Upper lobe of left lung (tissue), 6 donors: ENCODE results near the gene KIRREL1. TPM values are rescaled to one million over a fixed set of nuclear protein-coding genes. Genes with fewer than 3 reads are reported as not detected.
A peak's percentile ranks its signal among the peaks of the same experiment; 100 is the strongest.

ENCODE experiments used
- ATAC-seq, 2 donors: fragments of 200-7000 bp; cut with Tn5 transposase; one replicate each; pipeline ENCODE4 v1.9.1; 2022; ENCODE audit warnings: mild to moderate bottlenecking in 2 of 2, moderate library complexity in 2 of 2; ENCODE audit not compliant: low FRiP score in 2 of 2
- DNase-seq, 2 donors: peaks; one replicate each; pipeline ENCODE4 v3.0.0-alpha.2; 2019 to 2020
- H3K27ac ChIP-seq, 4 donors: fragments of 200-600 bp; sonication (generic); one replicate each; pipeline ENCODE4 v1.5.1; 2016 to 2019
- H3K27me3 ChIP-seq, 4 donors: fragments of 200-600 bp; sonication (generic); one replicate each; pipeline ENCODE4 v1.5.1; 2017 to 2019
- H3K36me3 ChIP-seq, 4 donors: fragments of 200-600 bp; sonication (generic); one replicate each; pipeline ENCODE4 v1.5.1; 2016 to 2019
- H3K4me1 ChIP-seq, 4 donors: fragments of 200-600 bp; sonication (generic); one replicate each; pipeline ENCODE4 v1.5.1; 2018 to 2019
- H3K4me3 ChIP-seq, 4 donors: fragments of 200-600 bp; sonication (generic); one replicate each; pipeline ENCODE4 v1.5.1; 2017 to 2019; ENCODE audit warnings: mild to moderate bottlenecking in 2 of 4, moderate library complexity in 1 of 4
- H3K9me3 ChIP-seq, 4 donors: fragments of 200-600 bp; sonication (generic); one replicate each; pipeline ENCODE4 v1.5.1; 2018 to 2019
- EP300 ChIP-seq, 4 donors: sonication (generic); formaldehyde crosslinking; IDR thresholded peaks; one replicate each; pipeline ENCODE4 v1.5.1; 2017; ENCODE audit warnings: antibody characterized with exemption in 4 of 4, control low read depth in 2 of 4
- POLR2A ChIP-seq, 4 donors: fragments of 450-650 bp; IDR thresholded peaks; one replicate each; pipeline ENCODE4 v1.5.1; 2016 to 2017; ENCODE audit warnings: antibody characterized with exemption in 4 of 4, mild to moderate bottlenecking in 2 of 4
- POLR2AphosphoS5 ChIP-seq, 2 donors: sonication (generic); formaldehyde crosslinking; IDR thresholded peaks; one replicate each; pipeline ENCODE4 v1.5.1; 2017; ENCODE audit warnings: antibody characterized with exemption in 2 of 2
- WGBS, 2 donors: methylation state at CpG; one replicate each; pipeline ENCODE4 v1.1.5; 2017 to 2018; 5-methylcytosine and 5-hydroxymethylcytosine counted together
- total RNA-seq, 6 donors: library from RNA; depleted of rRNA in 4 of 6; stranded (reverse); fragments of >200 nt in 4 of 6; gene quantifications; one replicate each; pipeline versions ENCODE4 v1.1.0 to v1.2.1, GENCODE V29; 2016 to 2021
- TF ChIP-seq, protein P1 (sequence below), 6 experiments: fragments of 450-650 bp in 4 of 6; fragments of 200-600 bp in 2 of 6; sonication (generic) in 2 of 6; IDR thresholded peaks; one replicate each; pipeline ENCODE4 v1.5.1; 2016 to 2019; ENCODE audit warnings: antibody characterized with exemption in 6 of 6
- donor health status: DM: no; HTN: no; CAD: no; lungs with moderate emphysema.
- donor health status: DM: no; HTN: yes; CAD: no; lungs with severe emphysema.

KIRREL1 gene
- total RNA-seq, 6 donors from 2014 or later, result 16.9 to 40.6 (median 25.8) TPM

DNA sequence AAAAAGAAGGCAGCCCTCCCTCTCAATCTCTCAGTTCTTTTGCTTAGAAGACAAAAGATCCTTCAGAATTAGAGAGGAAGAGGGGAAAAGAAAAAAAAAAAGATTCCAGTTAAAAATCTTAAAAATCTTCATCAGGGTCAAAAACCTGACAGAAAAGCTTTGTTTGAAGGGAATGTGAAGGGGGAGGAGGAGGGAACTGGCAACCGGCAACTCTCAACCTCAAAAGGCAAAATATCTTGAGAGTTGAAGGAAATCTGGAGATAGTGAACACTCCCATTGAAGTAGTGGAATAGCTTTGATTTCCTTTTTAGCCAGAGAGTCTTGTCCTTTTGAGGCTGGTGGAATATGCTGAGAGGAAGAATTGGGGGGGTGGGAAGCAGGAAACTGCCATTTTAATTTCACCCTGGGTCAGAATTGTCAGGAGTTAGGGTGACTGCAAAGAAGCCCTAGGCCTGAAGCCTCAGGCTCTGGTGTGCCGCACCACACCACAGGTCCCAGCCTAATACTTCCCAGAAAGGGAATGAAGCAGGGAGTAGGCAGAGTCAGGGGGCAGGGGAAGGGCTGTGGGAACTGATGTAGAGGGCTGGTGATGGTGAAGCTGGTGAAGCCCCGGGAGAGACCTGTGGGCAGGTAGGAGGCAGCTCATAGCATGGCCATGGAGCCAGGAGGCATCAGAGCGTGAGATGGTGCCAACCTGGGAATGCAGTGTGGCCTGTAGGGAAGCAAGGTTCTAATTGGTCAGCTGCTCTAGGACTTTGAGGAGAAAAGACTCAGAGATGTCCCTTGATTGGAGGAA is 24.6 kb downstream of the KIRREL1 start:
- ATAC-seq (no peak), DNase-seq (no peak)
- Histone ChIP-seq H3K27ac (peak overlapping the region; percentile 61 to 85 (median 78)), H3K36me3 (no peaks in the 10 kb centered on the region), H3K4me3 (no peak overlapping the region), H3K27me3 (no peaks in the 10 kb centered on the region), H3K4me1 (peaks cover 56 to 64% (median 59%) of the 10 kb centered on the region in 4 donors), H3K9me3 (no peaks in the 10 kb centered on the region)
- 75 to 77% methylated on average over 4 of the region's 4 CpGs for WGBS, 2 donors
- TF ChIP-seq, protein P1, sequence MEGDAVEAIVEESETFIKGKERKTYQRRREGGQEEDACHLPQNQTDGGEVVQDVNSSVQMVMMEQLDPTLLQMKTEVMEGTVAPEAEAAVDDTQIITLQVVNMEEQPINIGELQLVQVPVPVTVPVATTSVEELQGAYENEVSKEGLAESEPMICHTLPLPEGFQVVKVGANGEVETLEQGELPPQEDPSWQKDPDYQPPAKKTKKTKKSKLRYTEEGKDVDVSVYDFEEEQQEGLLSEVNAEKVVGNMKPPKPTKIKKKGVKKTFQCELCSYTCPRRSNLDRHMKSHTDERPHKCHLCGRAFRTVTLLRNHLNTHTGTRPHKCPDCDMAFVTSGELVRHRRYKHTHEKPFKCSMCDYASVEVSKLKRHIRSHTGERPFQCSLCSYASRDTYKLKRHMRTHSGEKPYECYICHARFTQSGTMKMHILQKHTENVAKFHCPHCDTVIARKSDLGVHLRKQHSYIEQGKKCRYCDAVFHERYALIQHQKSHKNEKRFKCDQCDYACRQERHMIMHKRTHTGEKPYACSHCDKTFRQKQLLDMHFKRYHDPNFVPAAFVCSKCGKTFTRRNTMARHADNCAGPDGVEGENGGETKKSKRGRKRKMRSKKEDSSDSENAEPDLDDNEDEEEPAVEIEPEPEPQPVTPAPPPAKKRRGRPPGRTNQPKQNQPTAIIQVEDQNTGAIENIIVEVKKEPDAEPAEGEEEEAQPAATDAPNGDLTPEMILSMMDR (IDR thresholded peaks at IDR 0.05), result no peak
- TF ChIP-seq POLR2A (IDR thresholded peaks at IDR 0.05) (no peak), POLR2AphosphoS5 (IDR thresholded peaks at IDR 0.05) (no peak), EP300 (IDR thresholded peaks at IDR 0.05) (no peak)

DNA sequence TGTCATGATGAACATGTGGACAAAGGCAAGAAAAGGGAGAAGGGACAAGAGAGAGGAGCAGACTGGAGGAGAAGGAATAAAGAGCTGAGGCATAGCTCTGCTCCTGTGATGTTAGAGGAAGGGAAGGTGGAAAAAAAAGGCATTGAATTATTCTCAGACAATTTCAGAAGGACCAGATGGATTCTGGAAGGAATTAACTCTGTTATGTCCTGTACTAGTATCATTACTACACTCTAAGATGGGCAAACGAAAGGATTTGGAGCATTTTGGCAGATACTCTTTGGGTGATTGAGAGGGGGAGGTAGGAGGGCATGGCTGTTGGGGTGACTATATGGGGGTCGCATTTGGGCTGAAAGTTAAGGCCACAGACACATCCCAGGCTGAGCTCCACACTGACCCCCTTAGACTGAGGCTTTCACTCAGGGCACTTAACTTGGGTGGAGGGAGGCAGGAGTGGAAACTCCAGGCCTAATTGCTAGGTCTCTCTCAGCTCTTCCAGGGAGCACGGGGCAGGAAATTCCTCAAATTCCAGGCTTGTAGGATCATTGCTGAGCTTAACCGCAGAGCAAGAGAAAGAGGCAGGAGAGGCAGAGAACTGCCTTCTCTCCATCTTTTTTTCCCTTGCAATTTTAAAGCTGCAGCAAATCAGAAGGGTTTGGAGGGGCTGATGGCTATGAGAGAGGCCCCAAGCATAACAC is 25.9 kb downstream of the KIRREL1 start:
- ATAC-seq (peak; percentile 82 to 91), DNase-seq (peak in 1 of 2 donors; percentile 63)
- 28 to 32% methylated on average over 4 of the region's 4 CpGs for WGBS, 2 donors
- no peak overlapping the region for H3K4me3 ChIP-seq
- no peaks in the 10 kb centered on the region for H3K27me3 ChIP-seq
- H3K4me1 ChIP-seq, result peaks cover 61 to 68% (median 64%) of the 10 kb centered on the region in 4 donors
- H3K27ac ChIP-seq, result peak overlapping the region; percentile 61 to 85 (median 78)
- H3K36me3 ChIP-seq, result no peaks in the 10 kb centered on the region
- no peaks in the 10 kb centered on the region for H3K9me3 ChIP-seq
- TF ChIP-seq, protein P1 (IDR thresholded peaks at IDR 0.05), result no peak
- peak; percentile 45 to 48 for TF ChIP-seq POLR2AphosphoS5 (IDR thresholded peaks at IDR 0.05)

DNA sequence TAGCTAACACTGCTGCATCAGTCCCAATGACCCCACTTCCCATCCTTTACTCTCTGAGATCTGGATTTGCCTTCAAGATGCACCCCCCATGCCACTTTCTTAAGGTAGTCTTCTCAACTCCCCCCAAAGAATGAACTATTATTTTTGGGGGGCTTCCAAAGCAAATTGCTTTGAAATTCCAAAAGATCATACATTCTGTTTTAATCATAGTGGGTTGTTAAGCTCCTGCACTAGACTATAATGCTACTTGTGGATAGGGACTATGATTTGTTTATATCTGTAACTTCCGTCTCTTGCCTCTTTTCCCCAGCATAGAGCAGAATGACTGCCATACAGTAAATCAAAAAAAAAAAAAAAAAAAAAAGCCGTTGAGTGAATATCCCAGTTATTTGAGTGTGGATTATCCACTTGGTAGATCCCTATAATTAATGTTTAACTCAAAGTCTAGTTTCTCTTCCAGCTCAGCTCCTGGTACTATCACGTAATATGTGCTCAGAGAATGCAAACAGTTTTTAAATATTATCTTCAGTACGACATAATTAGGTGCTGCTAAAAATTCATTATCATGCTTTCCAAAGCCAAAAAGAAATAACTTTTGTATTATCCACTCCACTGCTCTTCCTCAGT is 26.9 kb downstream of the KIRREL1 start:
- ATAC-seq (no peak), DNase-seq (no peak)
- Histone ChIP-seq H3K4me1 (peaks cover 59 to 73% (median 63%) of the 10 kb centered on the region in 4 donors), H3K36me3 (no peaks in the 10 kb centered on the region), H3K27me3 (no peaks in the 10 kb centered on the region), H3K4me3 (no peak overlapping the region), H3K9me3 (no peaks in the 10 kb centered on the region), H3K27ac (peak overlapping the region; percentile 61 to 85 (median 78))
- 53 to 59% methylated on average over 4 of the region's 4 CpGs for WGBS, 2 donors
- TF ChIP-seq EP300 (IDR thresholded peaks at IDR 0.05) (no peak), POLR2AphosphoS5 (IDR thresholded peaks at IDR 0.05) (no peak), POLR2A (IDR thresholded peaks at IDR 0.05) (no peak)
- TF ChIP-seq, protein P1 (IDR thresholded peaks at IDR 0.05), result no peak

DNA sequence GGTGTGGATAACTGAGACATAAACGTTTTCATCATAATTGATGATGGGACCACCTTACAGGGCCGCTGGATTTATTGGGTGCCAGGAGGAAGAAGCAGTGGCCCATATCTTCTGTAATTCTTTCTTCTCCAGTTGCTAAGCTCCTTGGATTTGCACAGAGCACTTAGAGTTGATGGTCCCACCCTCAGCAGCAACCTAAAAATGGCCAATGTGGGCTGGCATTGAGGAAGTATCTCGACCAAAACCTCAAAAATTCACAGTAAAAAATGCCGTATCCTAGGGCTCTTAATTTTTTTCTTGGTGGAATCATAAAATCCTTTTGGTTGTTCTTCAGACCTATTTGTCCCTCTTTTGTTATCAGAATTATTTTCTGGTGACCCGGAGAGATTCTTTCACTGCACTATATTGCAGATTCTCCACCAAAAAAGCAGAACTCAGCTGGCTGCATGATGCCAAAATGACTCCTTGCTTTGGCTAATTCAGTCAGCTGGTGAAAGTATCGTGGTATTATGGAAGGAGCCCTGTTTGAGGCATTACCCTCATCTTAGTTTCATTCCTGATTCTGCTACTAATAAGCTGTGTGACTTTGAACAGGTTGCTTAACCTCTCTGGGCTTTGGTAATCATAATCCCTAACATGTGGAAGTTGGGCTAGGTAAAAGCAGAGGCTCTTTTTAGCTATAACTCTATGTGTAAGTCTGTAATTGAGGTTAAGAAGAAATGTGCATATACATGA is 27.6 kb downstream of the KIRREL1 start:
- Histone ChIP-seq H3K36me3 (no peaks in the 10 kb centered on the region), H3K27me3 (no peaks in the 10 kb centered on the region), H3K27ac (peak overlapping the region; percentile 17 to 85 (median 64)), H3K9me3 (no peaks in the 10 kb centered on the region), H3K4me3 (no peak overlapping the region), H3K4me1 (peaks cover 59 to 74% (median 66%) of the 10 kb centered on the region in 4 donors)
- no peak for DNase-seq
- 38 to 41% methylated on average over 6 of the region's 6 CpGs for WGBS, 2 donors
- no peak for ATAC-seq
- TF ChIP-seq EP300 (IDR thresholded peaks at IDR 0.05) (no peak), POLR2AphosphoS5 (IDR thresholded peaks at IDR 0.05) (no peak), POLR2A (IDR thresholded peaks at IDR 0.05) (no peak)
- TF ChIP-seq, protein P1 (IDR thresholded peaks at IDR 0.05), result no peak
